A549 (cell line): ENCODE results near the gene PEA15.

Source experiments
- CTCF ChIP-seq: fragments of >200 bp; sonication (Bioruptor Twin); formaldehyde crosslinking; IDR thresholded peaks from 3 replicates; pipeline ENCODE4 v1.5.1; 2016
- EP300 ChIP-seq, 2 experiments: fragments of >200 bp; sonication (Bioruptor Twin); formaldehyde crosslinking; IDR thresholded peaks; 2 replicates in 1 of 2; 3 replicates in 1 of 2; pipeline ENCODE4 v1.6.1; 2016 to 2017
- MAX ChIP-seq: IDR thresholded peaks from 2 replicates; pipeline ENCODE4 v1.6.1; 2012
- MYC ChIP-seq: IDR thresholded peaks from 2 replicates; pipeline ENCODE4 v1.6.1; 2012; ENCODE audit warnings: mild to moderate bottlenecking, inconsistent platforms, low read length, improper control_type of control experiment, borderline replicate concordance
- POLR2A ChIP-seq: IDR thresholded peaks from 2 replicates; pipeline ENCODE4 v1.6.1; 2012; ENCODE audit warnings: mild to moderate bottlenecking, low read length

- TF ChIP-seq MYC (no peak), CTCF (no peak), EP300 (IDR thresholded peaks at IDR 0.05) (no peak), MAX (no peak), POLR2A (no peak)
Measured at GRCh38 chr1:160186246-160186645, 18.9 kb upstream of the PEA15 start.
